ENCODE results near the gene MUC2.

The MUC2 gene

DNA sequence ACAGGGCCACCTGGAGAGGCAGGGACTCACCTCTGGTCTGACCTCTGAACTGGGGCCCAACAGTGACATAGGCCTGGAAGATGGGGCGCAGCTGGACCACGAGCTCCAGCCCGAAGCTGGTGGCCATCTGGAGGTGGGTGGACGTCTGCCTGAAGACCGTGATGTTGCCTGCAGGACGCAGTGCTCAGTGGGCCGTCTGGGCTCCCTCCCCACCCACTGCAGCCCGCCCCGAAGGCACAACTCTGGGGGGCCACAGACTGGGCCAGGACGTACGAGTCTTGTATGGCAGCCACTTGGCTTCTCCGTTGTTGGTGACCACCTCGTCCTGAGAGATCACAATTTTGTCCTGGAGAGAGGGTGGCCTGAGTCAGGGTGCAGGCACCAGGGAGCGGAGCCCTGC, 46.1 kb upstream of the MUC2 start:
- TF ChIP-seq, protein P1, sequence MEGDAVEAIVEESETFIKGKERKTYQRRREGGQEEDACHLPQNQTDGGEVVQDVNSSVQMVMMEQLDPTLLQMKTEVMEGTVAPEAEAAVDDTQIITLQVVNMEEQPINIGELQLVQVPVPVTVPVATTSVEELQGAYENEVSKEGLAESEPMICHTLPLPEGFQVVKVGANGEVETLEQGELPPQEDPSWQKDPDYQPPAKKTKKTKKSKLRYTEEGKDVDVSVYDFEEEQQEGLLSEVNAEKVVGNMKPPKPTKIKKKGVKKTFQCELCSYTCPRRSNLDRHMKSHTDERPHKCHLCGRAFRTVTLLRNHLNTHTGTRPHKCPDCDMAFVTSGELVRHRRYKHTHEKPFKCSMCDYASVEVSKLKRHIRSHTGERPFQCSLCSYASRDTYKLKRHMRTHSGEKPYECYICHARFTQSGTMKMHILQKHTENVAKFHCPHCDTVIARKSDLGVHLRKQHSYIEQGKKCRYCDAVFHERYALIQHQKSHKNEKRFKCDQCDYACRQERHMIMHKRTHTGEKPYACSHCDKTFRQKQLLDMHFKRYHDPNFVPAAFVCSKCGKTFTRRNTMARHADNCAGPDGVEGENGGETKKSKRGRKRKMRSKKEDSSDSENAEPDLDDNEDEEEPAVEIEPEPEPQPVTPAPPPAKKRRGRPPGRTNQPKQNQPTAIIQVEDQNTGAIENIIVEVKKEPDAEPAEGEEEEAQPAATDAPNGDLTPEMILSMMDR (conservative IDR thresholded peaks at IDR 0.05), result no peak

DNA sequence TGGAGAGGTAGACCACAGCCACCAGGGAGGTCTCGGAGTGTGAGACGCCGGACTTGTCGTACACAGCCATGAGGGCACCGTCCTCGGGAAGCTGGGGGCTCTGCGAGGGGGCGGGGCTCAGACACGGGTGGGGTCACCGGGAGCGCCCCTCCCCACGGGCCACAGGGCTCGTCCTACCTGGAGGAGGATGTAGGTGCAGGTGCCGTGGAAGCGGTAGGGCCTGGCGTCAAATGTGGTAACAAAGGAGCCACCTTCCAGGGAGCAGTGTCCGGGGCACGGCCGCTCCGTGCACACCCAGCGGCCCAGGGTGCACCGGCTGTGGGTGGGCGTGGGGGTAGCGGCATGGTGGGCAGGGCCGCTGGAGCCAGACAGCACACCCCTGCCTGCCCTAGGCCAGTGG, 45.6 kb upstream of the MUC2 start:
- no peak overlapping the region for H3K27ac ChIP-seq
- TF ChIP-seq, protein P1 (conservative IDR thresholded peaks at IDR 0.05), result no peak

More for the DNA sequence above, 46.1 kb upstream of the MUC2 start:
- H3K27ac ChIP-seq, result no peak overlapping the region

DNA sequence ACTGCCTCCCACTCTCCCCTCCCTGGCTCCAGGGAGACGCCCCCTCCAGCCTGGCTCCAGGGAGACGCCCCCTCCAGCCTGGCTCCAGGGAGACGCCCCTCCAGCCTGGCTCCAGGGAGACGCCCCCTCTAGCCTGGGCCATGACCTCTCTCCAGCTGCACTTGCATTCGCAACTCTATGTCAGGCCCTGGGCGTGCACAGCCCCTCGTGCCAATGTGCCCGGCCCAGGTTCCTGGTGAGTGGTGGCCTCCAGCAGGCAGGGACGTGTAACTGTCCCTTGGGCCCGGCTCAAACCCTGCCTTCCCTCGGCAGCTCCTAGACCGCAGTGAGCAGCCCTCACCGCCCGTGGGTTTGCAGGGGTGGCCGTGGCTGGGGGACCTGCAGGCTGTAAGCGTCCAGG, 45.0 kb upstream of the MUC2 start:
- TF ChIP-seq, protein P1 (conservative IDR thresholded peaks at IDR 0.05), result no peak
- no peak overlapping the region for H3K27ac ChIP-seq

DNA sequence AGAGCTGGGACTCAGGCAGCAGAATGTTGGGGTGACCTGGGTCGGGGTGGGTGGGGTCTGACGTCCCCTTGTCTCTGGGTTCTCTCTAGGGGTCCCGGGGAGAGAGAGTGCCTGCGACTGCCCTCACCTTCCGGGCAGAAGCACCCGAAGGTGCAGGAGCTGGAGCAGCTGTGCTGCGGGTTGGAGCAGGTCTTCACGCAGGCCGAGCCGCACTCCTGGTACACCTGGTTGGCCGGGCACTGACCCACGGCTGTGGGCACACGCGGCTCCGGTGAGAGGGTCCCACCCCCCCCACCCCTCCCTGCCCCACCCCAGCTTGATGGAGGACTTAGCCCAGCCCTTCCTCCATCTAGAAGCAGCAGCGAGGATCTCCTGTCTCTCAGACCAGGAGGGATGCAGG, 44.6 kb upstream of the MUC2 start:
- H3K27ac ChIP-seq, result no peak overlapping the region
- TF ChIP-seq, protein P1 (conservative IDR thresholded peaks at IDR 0.05), result no peak

DNA sequence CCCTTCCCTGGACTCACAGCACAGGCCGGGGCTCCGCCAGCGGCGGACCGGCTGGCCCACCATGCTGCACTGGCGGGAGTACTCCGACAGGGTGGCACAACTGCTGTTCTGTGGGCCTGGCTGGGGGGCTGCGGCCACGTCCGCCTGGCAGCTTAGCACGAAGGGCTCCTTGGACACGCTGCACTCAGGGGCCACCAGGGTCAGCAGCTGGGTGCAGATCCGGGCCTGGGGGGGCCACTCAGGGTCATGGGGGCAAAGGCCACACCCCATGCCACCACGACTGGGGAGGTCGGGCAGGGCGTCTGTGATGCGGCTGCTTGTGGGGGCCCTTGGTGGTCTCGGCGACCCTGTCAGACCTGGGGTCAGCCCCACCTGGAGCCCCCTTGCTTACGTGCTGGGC, 44.1 kb upstream of the MUC2 start:
- no peak overlapping the region for H3K27ac ChIP-seq
- TF ChIP-seq, protein P1 (conservative IDR thresholded peaks at IDR 0.05), result no peak

DNA sequence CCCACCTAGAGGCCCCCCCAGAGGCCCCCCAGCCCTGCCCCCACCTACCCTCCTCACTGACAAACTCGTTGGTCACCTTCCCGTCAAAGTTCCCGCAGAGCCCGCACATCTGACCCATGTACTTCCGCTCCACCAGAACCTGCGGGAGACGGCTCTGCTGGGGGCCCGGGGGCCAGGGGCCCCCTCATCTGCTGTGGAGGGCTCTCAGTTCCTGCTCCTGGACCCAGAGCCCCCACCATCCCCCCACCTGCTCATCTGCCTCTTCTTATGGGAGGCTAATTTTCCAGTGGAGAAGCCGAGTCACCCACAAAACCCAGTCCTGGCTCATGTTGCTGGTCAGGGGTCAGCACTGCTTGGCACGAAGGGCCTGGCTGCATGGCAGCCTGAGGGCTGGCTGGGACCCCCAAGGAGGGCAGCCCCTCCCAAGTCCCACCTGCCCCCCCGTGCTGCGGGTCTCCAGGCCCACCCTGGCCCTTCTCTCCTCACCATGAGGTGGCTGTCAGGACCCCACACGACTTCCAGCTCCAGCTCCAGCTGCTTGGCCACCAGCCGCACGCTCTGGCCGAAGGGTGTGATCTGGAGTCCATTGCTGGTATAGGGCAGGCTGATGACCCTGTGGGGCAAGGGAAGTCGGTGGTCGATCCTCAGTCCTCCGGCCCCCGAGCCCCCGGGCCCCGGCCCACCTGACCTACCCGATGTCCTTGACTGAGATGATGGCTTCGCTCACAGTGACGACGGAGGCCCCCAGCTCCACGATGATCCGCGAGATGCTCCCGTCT, 43.4 kb upstream of the MUC2 start:
- TF ChIP-seq, protein P1 (conservative IDR thresholded peaks at IDR 0.05), result no peak
- no peak overlapping the region for H3K27ac ChIP-seq

DNA sequence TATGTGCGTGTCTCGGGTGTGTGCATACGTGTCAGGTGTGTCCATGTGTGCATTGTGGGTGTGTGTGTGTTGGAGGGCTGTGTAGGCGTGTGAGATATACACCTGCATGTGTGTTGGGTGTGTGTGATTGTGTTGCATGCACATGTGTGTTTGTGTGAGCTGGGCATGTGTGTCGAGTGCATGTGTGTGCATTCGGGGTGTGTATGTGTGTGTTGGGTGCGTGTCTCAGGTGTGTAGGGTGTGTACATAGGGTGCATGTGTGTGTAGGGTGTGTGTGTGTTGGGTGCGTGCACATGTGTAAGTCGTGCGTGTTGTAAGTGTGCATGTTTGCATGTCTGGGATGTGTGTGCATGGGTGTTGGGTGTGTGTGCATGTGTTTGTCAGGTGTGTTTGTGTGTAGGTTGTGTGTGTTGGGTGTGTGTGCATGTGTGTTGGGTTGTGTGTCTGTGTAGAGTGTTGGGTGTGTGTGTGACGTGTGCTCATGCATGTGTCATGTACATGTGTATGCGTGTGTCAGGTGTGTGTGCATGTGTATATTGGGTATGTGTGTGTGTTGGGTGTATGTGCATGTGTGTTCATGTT, 42.3 kb upstream of the MUC2 start:
- H3K27ac ChIP-seq, result no peak overlapping the region
- TF ChIP-seq, protein P1 (conservative IDR thresholded peaks at IDR 0.05), result no peak
